Neural cell (in vitro differentiated cells): ENCODE results near the gene CARS2. TPM values are rescaled to one million over a fixed set of nuclear protein-coding genes. Genes with fewer than 3 reads are reported as not detected.

Experiments
- H2AFZ ChIP-seq: fragments of 200-600, 300-800 bp; sonication (generic), shearing (Covaris generic); 2 replicates; pipeline ENCODE4 v1.6.0; 2014; ENCODE audit warnings: low read depth, mild to moderate bottlenecking, antibody characterized with exemption, low read length, moderate library complexity
- H3F3A ChIP-seq: fragments of 200-600 bp; shearing (Covaris generic); 2 replicates; pipeline ENCODE4 v1.6.1; 2016; ENCODE audit warnings: mild to moderate bottlenecking, moderate library complexity, mixed read lengths, antibody characterized with exemption, low read length; ENCODE audit not compliant: insufficient read depth, poor library complexity, severe bottlenecking
- H3K27ac ChIP-seq: fragments of 200-600, 300-800 bp; sonication (generic), shearing (Covaris generic); 2 replicates; pipeline ENCODE4 v1.5.1; 2014; ENCODE audit warnings: mild to moderate bottlenecking, low read length, moderate library complexity
- H3K27me3 ChIP-seq: fragments of 300-800, 200-600 bp; sonication (generic), shearing (Covaris generic); 2 replicates; pipeline ENCODE4 v1.6.0; 2014; ENCODE audit warnings: mild to moderate bottlenecking, low read depth, low read length, moderate library complexity; ENCODE audit not compliant: insufficient read depth
- H3K36me3 ChIP-seq: fragments of 300-800, 200-600 bp; sonication (generic), shearing (Covaris generic); 2 replicates; pipeline ENCODE4 v1.5.1; 2014; ENCODE audit warnings: mild to moderate bottlenecking, antibody characterized with exemption, low read length, moderate library complexity; ENCODE audit not compliant: insufficient read depth
- H3K4me2 ChIP-seq: fragments of 300-800, 200-600 bp; sonication (generic), shearing (Covaris generic); 2 replicates; pipeline ENCODE4 v1.6.0; 2014; ENCODE audit warnings: mild to moderate bottlenecking, low read length
- H3K4me3 ChIP-seq: fragments of 300-800, 200-600 bp; sonication (generic), shearing (Covaris generic); 2 replicates; pipeline ENCODE4 v1.5.1; 2014; ENCODE audit warnings: mild to moderate bottlenecking, low read length, moderate library complexity
- H3K79me2 ChIP-seq: fragments of 200-600 bp; shearing (Covaris generic); replicated peaks from 2 replicates; pipeline ENCODE4 v1.6.0; 2014; ENCODE audit warnings: mild to moderate bottlenecking, low read length, moderate library complexity; ENCODE audit not compliant: insufficient read depth
- H3K9ac ChIP-seq: fragments of 300-800, 200-600 bp; sonication (generic), shearing (Covaris generic); 2 replicates; pipeline ENCODE4 v1.6.1; 2016; ENCODE audit warnings: mild to moderate bottlenecking, low read length, mixed read lengths
- H3K9me2 ChIP-seq: fragments of 200-600 bp; shearing (Covaris generic); 2 replicates; pipeline ENCODE4 v1.6.1; 2016; ENCODE audit warnings: mild to moderate bottlenecking, low read length, mixed read lengths; ENCODE audit not compliant: insufficient read depth
- H3K9me3 ChIP-seq: fragments of 200-600, 300-800 bp; sonication (generic), shearing (Covaris generic); 2 replicates; pipeline ENCODE4 v1.6.1; 2016; ENCODE audit warnings: mild to moderate bottlenecking, mixed run types, low read length, moderate library complexity, mixed read lengths
- H4K20me1 ChIP-seq: fragments of 200-600 bp; shearing (Covaris generic); 2 replicates; pipeline ENCODE4 v1.6.1; 2016; ENCODE audit warnings: mild to moderate bottlenecking, mixed run types; ENCODE audit not compliant: insufficient read depth
- EP300 ChIP-seq: fragments of 450-650 bp; conservative IDR thresholded peaks from 2 replicates; pipeline ENCODE4 v1.6.1; 2014; ENCODE audit warnings: antibody characterized with exemption, mild to moderate bottlenecking, moderate library complexity; ENCODE audit not compliant: poor library complexity, severe bottlenecking
- EZH2 ChIP-seq: fragments of 200-600, 300-800 bp; shearing (Covaris generic), sonication (generic); IDR thresholded peaks from 2 replicates; pipeline ENCODE4 v1.6.1; 2014; ENCODE audit warnings: antibody characterized with exemption, low read length, borderline replicate concordance, mild to moderate bottlenecking; ENCODE audit not compliant: insufficient read depth, poor library complexity, severe bottlenecking
- MXI1 ChIP-seq: fragments of 450-650 bp; conservative IDR thresholded peaks from 2 replicates; pipeline ENCODE4 v1.6.1; 2014; ENCODE audit warnings: antibody characterized with exemption, mild to moderate bottlenecking; ENCODE audit not compliant: poor library complexity, severe bottlenecking
- POLR2AphosphoS5 ChIP-seq: IDR thresholded peaks from 2 replicates; pipeline ENCODE4 v1.6.1; 2012
- RAD21 ChIP-seq: fragments of 450-650 bp; conservative IDR thresholded peaks from 2 replicates; pipeline ENCODE4 v1.6.1; 2014; ENCODE audit warnings: antibody characterized with exemption, mild to moderate bottlenecking, moderate library complexity
- SMC3 ChIP-seq: fragments of 450-650 bp; conservative IDR thresholded peaks from 2 replicates; pipeline ENCODE4 v1.6.1; 2014; ENCODE audit warnings: antibody characterized with exemption, mild to moderate bottlenecking, moderate library complexity; ENCODE audit not compliant: poor library complexity
- TAF1 ChIP-seq: IDR thresholded peaks from 2 replicates; pipeline ENCODE4 v1.6.1; 2012; ENCODE audit warnings: low read depth
- polyA plus RNA-seq: library from polyadenylated mRNA; depleted of rRNA; stranded (reverse); fragments of >200 nt; gene quantifications from 2 replicates; pipeline ENCODE4 v1.2.3, GENCODE V29; 2014
- TF ChIP-seq, protein P1 (sequence below): IDR thresholded peaks from 2 replicates; pipeline ENCODE4 v1.6.1; 2012; ENCODE audit warnings: borderline replicate concordance
- TF ChIP-seq, protein P2 (sequence below): fragments of 450-650 bp; IDR thresholded peaks from 2 replicates; pipeline ENCODE4 v1.5.1; 2014; ENCODE audit warnings: antibody characterized with exemption, mild to moderate bottlenecking, moderate library complexity; ENCODE audit not compliant: poor library complexity, severe bottlenecking

Gene CARS2
- polyA plus RNA-seq, 1 donor from 2014 or later, result 92.2 TPM

DNA sequence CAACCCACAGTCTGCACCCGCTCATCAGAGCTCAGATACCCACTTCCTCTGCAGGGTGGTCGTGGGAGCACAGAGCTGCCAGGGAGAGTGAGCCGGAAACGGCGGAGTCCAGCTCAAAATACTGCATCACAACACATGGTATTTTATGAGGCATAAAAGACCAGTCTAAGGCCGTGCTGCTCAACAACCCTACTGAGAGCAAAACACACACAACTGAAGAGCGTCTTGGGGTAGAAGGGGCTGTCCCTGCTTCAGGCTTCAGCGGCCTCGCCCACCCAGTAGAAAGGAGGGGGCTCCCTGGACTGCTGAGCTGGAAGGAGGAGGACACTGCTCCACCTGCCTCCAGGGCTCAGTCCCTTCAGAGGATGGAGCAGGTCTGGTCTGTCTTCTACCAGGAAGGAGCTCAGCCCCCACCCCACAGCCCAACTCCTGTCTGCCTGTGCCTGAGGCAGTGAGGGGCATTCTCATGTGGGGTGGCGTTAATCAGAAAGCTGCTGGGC is 53.6 kb downstream of the CARS2 start:
- Histone ChIP-seq H3F3A (no peaks in the 10 kb centered on the region), H3K9me3 (no peaks in the 10 kb centered on the region), H3K36me3 (no peaks in the 10 kb centered on the region), H4K20me1 (no peaks in the 10 kb centered on the region), H3K4me2 (no peak overlapping the region), H3K9ac (no peak overlapping the region), H3K79me2 (no peaks in the 10 kb centered on the region), H3K27me3 (no peaks in the 10 kb centered on the region), H3K4me3 (no peak overlapping the region), H3K27ac (no peak overlapping the region), H3K9me2 (no peaks in the 10 kb centered on the region), H2AFZ (no peak overlapping the region)
- TF ChIP-seq, protein P1, sequence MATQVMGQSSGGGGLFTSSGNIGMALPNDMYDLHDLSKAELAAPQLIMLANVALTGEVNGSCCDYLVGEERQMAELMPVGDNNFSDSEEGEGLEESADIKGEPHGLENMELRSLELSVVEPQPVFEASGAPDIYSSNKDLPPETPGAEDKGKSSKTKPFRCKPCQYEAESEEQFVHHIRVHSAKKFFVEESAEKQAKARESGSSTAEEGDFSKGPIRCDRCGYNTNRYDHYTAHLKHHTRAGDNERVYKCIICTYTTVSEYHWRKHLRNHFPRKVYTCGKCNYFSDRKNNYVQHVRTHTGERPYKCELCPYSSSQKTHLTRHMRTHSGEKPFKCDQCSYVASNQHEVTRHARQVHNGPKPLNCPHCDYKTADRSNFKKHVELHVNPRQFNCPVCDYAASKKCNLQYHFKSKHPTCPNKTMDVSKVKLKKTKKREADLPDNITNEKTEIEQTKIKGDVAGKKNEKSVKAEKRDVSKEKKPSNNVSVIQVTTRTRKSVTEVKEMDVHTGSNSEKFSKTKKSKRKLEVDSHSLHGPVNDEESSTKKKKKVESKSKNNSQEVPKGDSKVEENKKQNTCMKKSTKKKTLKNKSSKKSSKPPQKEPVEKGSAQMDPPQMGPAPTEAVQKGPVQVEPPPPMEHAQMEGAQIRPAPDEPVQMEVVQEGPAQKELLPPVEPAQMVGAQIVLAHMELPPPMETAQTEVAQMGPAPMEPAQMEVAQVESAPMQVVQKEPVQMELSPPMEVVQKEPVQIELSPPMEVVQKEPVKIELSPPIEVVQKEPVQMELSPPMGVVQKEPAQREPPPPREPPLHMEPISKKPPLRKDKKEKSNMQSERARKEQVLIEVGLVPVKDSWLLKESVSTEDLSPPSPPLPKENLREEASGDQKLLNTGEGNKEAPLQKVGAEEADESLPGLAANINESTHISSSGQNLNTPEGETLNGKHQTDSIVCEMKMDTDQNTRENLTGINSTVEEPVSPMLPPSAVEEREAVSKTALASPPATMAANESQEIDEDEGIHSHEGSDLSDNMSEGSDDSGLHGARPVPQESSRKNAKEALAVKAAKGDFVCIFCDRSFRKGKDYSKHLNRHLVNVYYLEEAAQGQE, result no peak
- TF ChIP-seq MXI1, result no peak
- no peak for TF ChIP-seq EZH2
- no peak for TF ChIP-seq SMC3
- no peak for TF ChIP-seq POLR2AphosphoS5
- no peak for TF ChIP-seq EP300

DNA sequence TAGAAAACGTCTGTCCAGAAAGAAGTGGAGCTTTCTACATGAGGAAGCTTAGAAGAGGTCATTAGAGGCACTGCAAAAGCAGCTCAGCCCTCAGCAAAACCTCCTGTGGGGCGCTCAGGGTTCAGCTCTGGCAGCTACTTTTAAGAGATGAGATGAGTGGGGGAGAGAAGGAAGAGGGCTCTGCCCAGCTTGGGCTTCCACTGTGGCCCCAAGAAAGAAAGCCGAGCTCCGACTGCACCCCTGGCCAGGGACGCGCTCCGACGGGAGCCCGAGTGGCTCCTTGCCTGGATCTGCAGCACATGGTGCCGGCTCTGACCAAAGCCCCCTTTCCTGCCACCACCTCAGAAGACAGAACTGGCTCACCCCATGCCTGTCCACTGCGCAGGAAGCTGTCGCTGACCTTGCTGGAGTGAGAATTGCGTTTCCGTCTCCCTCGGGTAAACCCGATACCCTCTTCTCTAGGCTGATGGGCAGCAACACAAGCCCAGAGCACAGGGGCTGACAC is 54.1 kb downstream of the CARS2 start:
- Histone ChIP-seq H4K20me1 (no peaks in the 10 kb centered on the region), H3K27me3 (no peaks in the 10 kb centered on the region), H3K4me2 (no peak overlapping the region), H3K9me3 (no peaks in the 10 kb centered on the region), H2AFZ (no peak overlapping the region), H3K9me2 (no peaks in the 10 kb centered on the region), H3K9ac (no peak overlapping the region), H3K4me3 (no peak overlapping the region), H3F3A (no peaks in the 10 kb centered on the region), H3K36me3 (no peaks in the 10 kb centered on the region), H3K79me2 (no peaks in the 10 kb centered on the region), H3K27ac (no peak overlapping the region)
- TF ChIP-seq, protein P1, result no peak
- TF ChIP-seq TAF1, result no peak
- no peak for TF ChIP-seq EP300
- no peak for TF ChIP-seq SMC3
- TF ChIP-seq POLR2AphosphoS5, result no peak
- TF ChIP-seq RAD21, result no peak
- no peak for TF ChIP-seq MXI1
- TF ChIP-seq, protein P2, sequence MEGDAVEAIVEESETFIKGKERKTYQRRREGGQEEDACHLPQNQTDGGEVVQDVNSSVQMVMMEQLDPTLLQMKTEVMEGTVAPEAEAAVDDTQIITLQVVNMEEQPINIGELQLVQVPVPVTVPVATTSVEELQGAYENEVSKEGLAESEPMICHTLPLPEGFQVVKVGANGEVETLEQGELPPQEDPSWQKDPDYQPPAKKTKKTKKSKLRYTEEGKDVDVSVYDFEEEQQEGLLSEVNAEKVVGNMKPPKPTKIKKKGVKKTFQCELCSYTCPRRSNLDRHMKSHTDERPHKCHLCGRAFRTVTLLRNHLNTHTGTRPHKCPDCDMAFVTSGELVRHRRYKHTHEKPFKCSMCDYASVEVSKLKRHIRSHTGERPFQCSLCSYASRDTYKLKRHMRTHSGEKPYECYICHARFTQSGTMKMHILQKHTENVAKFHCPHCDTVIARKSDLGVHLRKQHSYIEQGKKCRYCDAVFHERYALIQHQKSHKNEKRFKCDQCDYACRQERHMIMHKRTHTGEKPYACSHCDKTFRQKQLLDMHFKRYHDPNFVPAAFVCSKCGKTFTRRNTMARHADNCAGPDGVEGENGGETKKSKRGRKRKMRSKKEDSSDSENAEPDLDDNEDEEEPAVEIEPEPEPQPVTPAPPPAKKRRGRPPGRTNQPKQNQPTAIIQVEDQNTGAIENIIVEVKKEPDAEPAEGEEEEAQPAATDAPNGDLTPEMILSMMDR, result no peak
- no peak for TF ChIP-seq EZH2
